K562 (cell line): ENCODE measurements around the gene C10orf53. TPM values are rescaled to one million over a fixed set of nuclear protein-coding genes. Genes with fewer than 3 reads are reported as not detected.

Source experiments
- ATAC-seq: fragments of 200-7000 bp; cut with Tn5 transposase; 3 replicates; pipeline ENCODE4 v1.9.1; 2020; ENCODE audit warnings: moderate library complexity
- BruUV-seq: library from RNA; stranded (reverse); fragments of 400-500 nt; replicated peaks from 2 replicates; lab custom pipeline; 2021; lab: Mats Ljungman, UMichigan
- CTCF ChIA-PET: fragments of 300-600 bp; formaldehyde crosslinking; extraction: SDS; loops from one replicate; lab custom pipeline; 2021; ENCODE audit warnings: low intra/inter-chr PET ratio; lab: Yijun Ruan, JAX
- POLR2A ChIA-PET: fragments of 300-600, 350-650 bp; sonication (Branson Sonifier 250); formaldehyde crosslinking; extraction: SDS; loops from one replicate; lab custom pipeline; 2021; ENCODE audit warnings: antibody characterized with exemption, inconsistent platforms; lab: Yijun Ruan, JAX
- DNase-seq, 4 experiments: peaks; one replicate each; pipeline versions ENCODE4 v3.0.0 to v3.0.0-alpha.2; 2011 to 2018; ENCODE audit warnings: low spot score in 3 of 4, mixed read lengths in 3 of 4; ENCODE audit errors: extremely low read depth in 1 of 4
- FAIRE-seq: peaks from 2 replicates; lab custom pipeline; 2011; peaks lifted over from hg19 to GRCh38; lab: Jason Lieb, UNC
- H2AFZ ChIP-seq: 2 replicates; pipeline ENCODE4 v1.6.0; 2011; ENCODE audit warnings: low read depth, low read length, control low read depth, inconsistent platforms
- H3K27ac ChIP-seq: fragments of 200-600 bp; 3 replicates; pipeline ENCODE4 v1.8.0; 2011; ENCODE audit warnings: low read depth, mild to moderate bottlenecking, control low read depth, inconsistent platforms, low read length, moderate library complexity, mixed read lengths; ENCODE audit errors: extremely low read depth
- H3K27me3 ChIP-seq, 2 experiments: fragments of 300-600 bp in 1 of 2; 2 replicates in 1 of 2; 3 replicates in 1 of 2; pipeline versions ENCODE4 v1.6.0 to v1.8.0; 2011; ENCODE audit warnings: inconsistent platforms in 2 of 2, low read length in 2 of 2, mild to moderate bottlenecking in 1 of 2, mixed read lengths in 1 of 2, moderate library complexity in 1 of 2; ENCODE audit not compliant: control insufficient read depth in 2 of 2, insufficient read depth in 2 of 2
- H3K36me3 ChIP-seq: fragments of 300-600 bp; 3 replicates; pipeline ENCODE4 v1.8.0; 2011; ENCODE audit warnings: mild to moderate bottlenecking, low read length, inconsistent platforms; ENCODE audit not compliant: control insufficient read depth, insufficient read depth
- H3K4me1 ChIP-seq, 2 experiments: fragments of 200-600 bp in 1 of 2; replicated peaks in 1 of 2; 2 replicates in 1 of 2; 3 replicates in 1 of 2; pipeline versions ENCODE4 v1.5.1 to v1.8.0; 2011; ENCODE audit warnings: inconsistent platforms in 2 of 2, low read length in 2 of 2, mild to moderate bottlenecking in 1 of 2, mixed read lengths in 1 of 2, moderate library complexity in 1 of 2; ENCODE audit not compliant: control insufficient read depth in 2 of 2, insufficient read depth in 2 of 2
- H3K4me2 ChIP-seq: 2 replicates; pipeline ENCODE4 v1.6.1; 2011; ENCODE audit warnings: low read length, control low read depth, inconsistent platforms, mixed read lengths; ENCODE audit not compliant: insufficient read depth
- H3K4me3 ChIP-seq: fragments of 200-600 bp; sonication (generic), shearing (Covaris generic); 2 replicates; pipeline ENCODE4 v1.5.1; 2016; ENCODE audit warnings: control low read depth, inconsistent platforms
- H3K79me2 ChIP-seq: fragments of 200-600 bp; 3 replicates; pipeline ENCODE4 v1.8.0; 2011; ENCODE audit warnings: low read length, inconsistent platforms; ENCODE audit not compliant: control insufficient read depth, insufficient read depth
- H3K9ac ChIP-seq, 2 experiments: 2 replicates each; pipeline versions ENCODE4 v1.6.0 to v1.6.1; 2011; ENCODE audit warnings: low read depth in 2 of 2, low read length in 2 of 2, control low read depth in 1 of 2, inconsistent platforms in 1 of 2, mild to moderate bottlenecking in 1 of 2, mixed read lengths in 1 of 2; ENCODE audit not compliant: insufficient read depth in 1 of 2
- H3K9me1 ChIP-seq: one replicate; pipeline ENCODE4 v1.6.0; 2011; ENCODE audit warnings: inconsistent platforms, mild to moderate bottlenecking, low read length, moderate library complexity; ENCODE audit not compliant: control insufficient read depth, insufficient read depth
- H3K9me3 ChIP-seq: replicated peaks from 2 replicates; pipeline ENCODE4 v1.5.1; 2011; ENCODE audit warnings: low read depth, low read length, inconsistent platforms; ENCODE audit not compliant: control insufficient read depth, insufficient read depth
- H4K20me1 ChIP-seq: replicated peaks from 2 replicates; pipeline ENCODE4 v1.6.1; 2011; ENCODE audit warnings: low read length, inconsistent platforms, mixed read lengths; ENCODE audit not compliant: control insufficient read depth, insufficient read depth
- HNRNPUL1 ChIP-seq: fragments of 200-400 bp; formaldehyde crosslinking; IDR thresholded peaks from 2 replicates; pipeline ENCODE4 v1.6.1; 2017; ENCODE audit warnings: low read length
- NUFIP1 ChIP-seq: fragments of 450-650 bp; IDR thresholded peaks from 2 replicates; pipeline ENCODE4 v1.6.1; 2018; ENCODE audit not compliant: partially characterized antibody
- TAF15 ChIP-seq: fragments of 200-400 bp; formaldehyde crosslinking; IDR thresholded peaks from 2 replicates; pipeline ENCODE4 v1.6.1; 2017; ENCODE audit warnings: mild to moderate bottlenecking, low read depth, low read length, moderate library complexity
- TBL1XR1 ChIP-seq, 2 experiments: IDR thresholded peaks; 2 replicates each; pipeline ENCODE4 v1.6.1; 2012; ENCODE audit warnings: improper control_type of control experiment in 2 of 2, low read length in 2 of 2, mild to moderate bottlenecking in 1 of 2
- ZFP1 ChIP-seq: fragments of 450-650 bp; formaldehyde crosslinking; IDR thresholded peaks from 2 replicates; pipeline ENCODE4 v1.4.0; 2020; ENCODE audit warnings: mild to moderate bottlenecking, mixed read lengths
- ZNF785 ChIP-seq: fragments of 250-450 bp; sonication (Bioruptor Pico); IDR thresholded peaks from 2 replicates; pipeline ENCODE4 v1.4.0; 2020; ENCODE audit warnings: mild to moderate bottlenecking
- WGBS: fragments of 100-300 bp; shearing (Covaris generic); methylation state at CpG from one replicate; pipeline ENCODE4 v1.1.6; 2016; ENCODE audit warnings: low coverage, mixed read lengths; ENCODE audit not compliant: insufficient coverage; ENCODE audit errors: missing lambda C conversion rate; 5-methylcytosine and 5-hydroxymethylcytosine counted together
- in situ Hi-C: fragments of 300-500 bp; cut with MboI; formaldehyde crosslinking; loops from 4 replicates; pipeline ENCODE4 v1.15.0; 2018; ENCODE audit warnings: inconsistent platforms, mixed read lengths
- intact Hi-C: fragments of 100-400 bp; cut with micrococcal nuclease; formaldehyde crosslinking; loops from 2 replicates; pipeline ENCODE4 v1.14.2; 2022
- polyA plus RNA-seq, 8 experiments: library from polyadenylated mRNA; depleted of rRNA in 4 of 8; stranded (reverse) in 5 of 8; unstranded in 3 of 8; fragments of >200 nt; fragmentation: Nextera tagmentation in 2 of 8; fragmentation: Illumina TruSeq in 1 of 8; extraction: Ambion mirVana in 2 of 8; extraction: Trizol in 1 of 8; gene quantifications; 2 replicates each; pipeline versions ENCODE4 v1.2.1 to v1.2.3, GENCODE V29; 2011 to 2014; ENCODE audit warnings: inconsistent platforms in 1 of 8, missing spikeins in 1 of 8
- total RNA-seq, 7 experiments: library from RNA; depleted of rRNA in 6 of 7; stranded (reverse); fragments of >200 nt in 6 of 7; fragmentation: Illumina TruSeq in 2 of 7; extraction: Trizol in 2 of 7; gene quantifications; 2 replicates each; pipeline versions ENCODE4 v1.2.1 to v1.2.3, GENCODE V29; 2011 to 2021; ENCODE audit warnings: low replicate concordance in 1 of 7
- TF ChIP-seq, protein P1 (sequence below): fragments of 450-650 bp; IDR thresholded peaks from 2 replicates; pipeline ENCODE4 v1.6.1; 2016; ENCODE audit warnings: low read depth, mild to moderate bottlenecking, moderate library complexity
- TF ChIP-seq, protein P2 (sequence below): fragments of 200-400 bp; formaldehyde crosslinking; IDR thresholded peaks from 2 replicates; pipeline ENCODE4 v1.6.1; 2017; ENCODE audit warnings: mild to moderate bottlenecking, low read depth, low read length, moderate library complexity
- TF ChIP-seq, protein P3 (sequence below): sonication (generic); formaldehyde crosslinking; IDR thresholded peaks from 2 replicates; pipeline ENCODE4 v1.8.1; 2023; ENCODE audit warnings: mild to moderate bottlenecking, missing genetic modification reagents, moderate library complexity
- TF ChIP-seq, protein P4 (sequence below): IDR thresholded peaks from 2 replicates; pipeline ENCODE4 v1.6.1; 2012; ENCODE audit warnings: low read depth, low read length, improper control_type of control experiment, borderline replicate concordance

The C10orf53 gene
- total and polyA plus RNA-seq, 9 of the 15 experiments (the other 6 are each of a cell fraction or from before 2014, with no cell fraction given), result not detected

DNA sequence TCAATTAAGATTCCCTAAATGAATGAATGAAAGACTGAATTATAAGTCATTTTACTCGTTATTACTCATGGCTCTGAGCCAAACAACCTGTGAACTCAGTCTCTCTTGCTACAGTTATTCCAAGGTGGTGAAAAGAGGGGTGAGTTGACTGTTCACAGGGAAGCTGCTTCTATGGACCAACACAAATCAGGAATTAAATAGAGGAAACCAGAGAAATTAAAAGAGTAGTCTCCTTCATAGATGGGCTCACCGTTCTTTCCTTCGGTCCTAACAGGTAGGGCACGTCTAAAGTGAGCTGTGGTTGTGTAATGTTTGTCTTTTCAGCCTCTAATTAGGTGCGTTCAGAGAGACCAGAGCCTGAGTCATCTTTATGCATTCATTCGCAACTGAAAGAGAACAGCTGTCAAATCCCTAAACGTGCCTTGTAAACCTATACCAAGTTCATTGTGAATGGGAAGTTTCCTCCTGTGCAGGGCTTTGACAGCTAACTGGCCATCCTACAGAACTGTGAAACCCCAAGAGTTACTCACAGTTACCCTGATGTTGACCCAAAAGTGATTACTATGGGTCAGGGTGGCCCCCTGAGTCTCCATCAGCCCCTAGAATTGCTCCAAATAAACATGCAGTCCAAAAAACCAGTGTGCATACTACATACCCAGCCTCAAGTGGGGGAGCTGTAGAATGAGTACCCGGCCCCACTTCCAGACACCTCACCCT lies 18.2 kb upstream of the C10orf53 start:
- Histone ChIP-seq H3K36me3 (no peaks in the 10 kb centered on the region), H4K20me1 (no peaks in the 10 kb centered on the region), H3K9ac (no peak overlapping the region)
- POLR2A ChIA-PET, result no interaction called here
- TF ChIP-seq, protein P1, sequence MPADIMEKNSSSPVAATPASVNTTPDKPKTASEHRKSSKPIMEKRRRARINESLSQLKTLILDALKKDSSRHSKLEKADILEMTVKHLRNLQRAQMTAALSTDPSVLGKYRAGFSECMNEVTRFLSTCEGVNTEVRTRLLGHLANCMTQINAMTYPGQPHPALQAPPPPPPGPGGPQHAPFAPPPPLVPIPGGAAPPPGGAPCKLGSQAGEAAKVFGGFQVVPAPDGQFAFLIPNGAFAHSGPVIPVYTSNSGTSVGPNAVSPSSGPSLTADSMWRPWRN, result no peak
- TF ChIP-seq NUFIP1 (no peak), HNRNPUL1 (no peak), ZNF785 (CRISPR knock-in tag) (no peak), ZFP1 (no peak), TBL1XR1 (IDR thresholded peaks at IDR 0.05; ENCODE audit: low read length in 2 of 2) (no peak), TAF15 (no peak)
- TF ChIP-seq, protein P2, sequence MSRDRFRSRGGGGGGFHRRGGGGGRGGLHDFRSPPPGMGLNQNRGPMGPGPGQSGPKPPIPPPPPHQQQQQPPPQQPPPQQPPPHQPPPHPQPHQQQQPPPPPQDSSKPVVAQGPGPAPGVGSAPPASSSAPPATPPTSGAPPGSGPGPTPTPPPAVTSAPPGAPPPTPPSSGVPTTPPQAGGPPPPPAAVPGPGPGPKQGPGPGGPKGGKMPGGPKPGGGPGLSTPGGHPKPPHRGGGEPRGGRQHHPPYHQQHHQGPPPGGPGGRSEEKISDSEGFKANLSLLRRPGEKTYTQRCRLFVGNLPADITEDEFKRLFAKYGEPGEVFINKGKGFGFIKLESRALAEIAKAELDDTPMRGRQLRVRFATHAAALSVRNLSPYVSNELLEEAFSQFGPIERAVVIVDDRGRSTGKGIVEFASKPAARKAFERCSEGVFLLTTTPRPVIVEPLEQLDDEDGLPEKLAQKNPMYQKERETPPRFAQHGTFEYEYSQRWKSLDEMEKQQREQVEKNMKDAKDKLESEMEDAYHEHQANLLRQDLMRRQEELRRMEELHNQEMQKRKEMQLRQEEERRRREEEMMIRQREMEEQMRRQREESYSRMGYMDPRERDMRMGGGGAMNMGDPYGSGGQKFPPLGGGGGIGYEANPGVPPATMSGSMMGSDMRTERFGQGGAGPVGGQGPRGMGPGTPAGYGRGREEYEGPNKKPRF, result no peak
- TF ChIP-seq, protein P3, sequence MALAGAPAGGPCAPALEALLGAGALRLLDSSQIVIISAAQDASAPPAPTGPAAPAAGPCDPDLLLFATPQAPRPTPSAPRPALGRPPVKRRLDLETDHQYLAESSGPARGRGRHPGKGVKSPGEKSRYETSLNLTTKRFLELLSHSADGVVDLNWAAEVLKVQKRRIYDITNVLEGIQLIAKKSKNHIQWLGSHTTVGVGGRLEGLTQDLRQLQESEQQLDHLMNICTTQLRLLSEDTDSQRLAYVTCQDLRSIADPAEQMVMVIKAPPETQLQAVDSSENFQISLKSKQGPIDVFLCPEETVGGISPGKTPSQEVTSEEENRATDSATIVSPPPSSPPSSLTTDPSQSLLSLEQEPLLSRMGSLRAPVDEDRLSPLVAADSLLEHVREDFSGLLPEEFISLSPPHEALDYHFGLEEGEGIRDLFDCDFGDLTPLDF, result no peak
- TF ChIP-seq, protein P4, sequence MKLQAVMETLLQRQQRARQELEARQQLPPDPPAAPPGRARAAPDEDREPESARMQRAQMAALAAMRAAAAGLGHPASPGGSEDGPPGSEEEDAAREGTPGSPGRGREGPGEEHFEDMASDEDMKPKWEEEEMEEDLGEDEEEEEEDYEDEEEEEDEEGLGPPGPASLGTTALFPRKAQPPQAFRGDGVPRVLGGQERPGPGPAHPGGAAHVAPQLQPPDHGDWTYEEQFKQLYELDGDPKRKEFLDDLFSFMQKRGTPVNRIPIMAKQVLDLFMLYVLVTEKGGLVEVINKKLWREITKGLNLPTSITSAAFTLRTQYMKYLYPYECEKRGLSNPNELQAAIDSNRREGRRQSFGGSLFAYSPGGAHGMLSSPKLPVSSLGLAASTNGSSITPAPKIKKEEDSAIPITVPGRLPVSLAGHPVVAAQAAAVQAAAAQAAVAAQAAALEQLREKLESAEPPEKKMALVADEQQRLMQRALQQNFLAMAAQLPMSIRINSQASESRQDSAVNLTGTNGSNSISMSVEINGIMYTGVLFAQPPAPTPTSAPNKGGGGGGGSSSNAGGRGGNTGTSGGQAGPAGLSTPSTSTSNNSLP, result no peak
- TF ChIP-seq, all 486 proteins: peak for 0
- no TSS peak for BruUV-seq
- ATAC-seq (no peak), FAIRE-seq (no peak), DNase-seq (peak in 2 of 4 experiments; percentile 6 to 7)
- in situ Hi-C loops, result no loop called here
- intact Hi-C loops, result no loop called here
- H3K9me1 ChIP-seq, result no peaks in the 10 kb centered on the region
- no peaks in the 10 kb centered on the region for H3K9me3 ChIP-seq
- peaks cover 0 to 29% of the 10 kb centered on the region in 2 experiments for H3K27me3 ChIP-seq
- no peak overlapping the region for H2AFZ ChIP-seq
- H3K27ac ChIP-seq, result no peak overlapping the region
- no peak overlapping the region for H3K4me3 ChIP-seq
- no peaks in the 10 kb centered on the region for H3K4me1 ChIP-seq
- no peaks in the 10 kb centered on the region for H3K79me2 ChIP-seq
- H3K4me2 ChIP-seq, result no peak overlapping the region
- 2% methylated on average over 8 of the region's 8 CpGs for WGBS
- CTCF ChIA-PET, result no interaction called here
